Fibroblast of lung (primary cell): Measurements from ENCODE around the gene ENTHD1.

Experiments used
- EZH2 ChIP-seq: IDR thresholded peaks from 2 replicates; pipeline ENCODE4 v1.5.1; 2012; ENCODE audit warnings: low read length, control low read depth, mild to moderate bottlenecking; ENCODE audit errors: missing control alignments
- TF ChIP-seq, protein P1 (sequence below), 2 donors: IDR thresholded peaks in 1 of 2; conservative IDR thresholded peaks in 1 of 2; 1 replicate in 1 of 2; 2 replicates in 1 of 2; pipeline ENCODE4 v1.5.1; 2011 to 2012; ENCODE audit warnings: low read length in 2 of 2, control low read depth in 1 of 2, inconsistent platforms in 1 of 2, low read depth in 1 of 2, mild to moderate bottlenecking in 1 of 2

DNA sequence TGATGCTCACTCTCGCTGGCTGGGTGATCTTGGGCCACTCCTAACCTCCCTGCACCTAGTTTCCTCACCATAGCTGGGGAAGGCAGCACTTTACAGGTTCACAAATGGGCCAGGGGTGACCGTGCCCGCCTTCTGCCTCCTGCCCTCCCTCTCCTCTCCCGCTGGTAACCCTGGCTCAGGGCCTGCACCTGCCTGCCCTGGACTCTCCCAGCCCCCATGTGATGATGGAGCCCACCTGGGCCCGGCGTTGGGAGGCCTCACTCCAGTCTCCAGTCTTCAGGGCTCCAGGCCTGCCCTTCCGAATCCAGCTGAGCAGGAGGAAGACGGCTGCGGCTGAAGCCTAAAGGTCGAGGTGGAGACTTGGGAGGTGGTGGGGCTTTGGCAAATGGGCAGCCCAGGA lies 170.1 kb downstream of the ENTHD1 start:
- TF ChIP-seq, protein P1, sequence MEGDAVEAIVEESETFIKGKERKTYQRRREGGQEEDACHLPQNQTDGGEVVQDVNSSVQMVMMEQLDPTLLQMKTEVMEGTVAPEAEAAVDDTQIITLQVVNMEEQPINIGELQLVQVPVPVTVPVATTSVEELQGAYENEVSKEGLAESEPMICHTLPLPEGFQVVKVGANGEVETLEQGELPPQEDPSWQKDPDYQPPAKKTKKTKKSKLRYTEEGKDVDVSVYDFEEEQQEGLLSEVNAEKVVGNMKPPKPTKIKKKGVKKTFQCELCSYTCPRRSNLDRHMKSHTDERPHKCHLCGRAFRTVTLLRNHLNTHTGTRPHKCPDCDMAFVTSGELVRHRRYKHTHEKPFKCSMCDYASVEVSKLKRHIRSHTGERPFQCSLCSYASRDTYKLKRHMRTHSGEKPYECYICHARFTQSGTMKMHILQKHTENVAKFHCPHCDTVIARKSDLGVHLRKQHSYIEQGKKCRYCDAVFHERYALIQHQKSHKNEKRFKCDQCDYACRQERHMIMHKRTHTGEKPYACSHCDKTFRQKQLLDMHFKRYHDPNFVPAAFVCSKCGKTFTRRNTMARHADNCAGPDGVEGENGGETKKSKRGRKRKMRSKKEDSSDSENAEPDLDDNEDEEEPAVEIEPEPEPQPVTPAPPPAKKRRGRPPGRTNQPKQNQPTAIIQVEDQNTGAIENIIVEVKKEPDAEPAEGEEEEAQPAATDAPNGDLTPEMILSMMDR (conservative IDR thresholded peaks at IDR 0.05 in 1 of 2, IDR thresholded peaks at IDR 0.05 in 1 of 2; ENCODE audit: low read depth in 1 of 2, low read length in 2 of 2), result no peak
- TF ChIP-seq EZH2, result no peak
